GM21737 (cell line): ENCODE measurements around the gene TMEM116.

Experiments used
- ATAC-seq: cut with Tn5 transposase; IDR thresholded peaks from one replicate; pipeline ENCODE4 v1.9.1; 2021; ENCODE audit warnings: mild to moderate bottlenecking, moderate library complexity; ENCODE audit not compliant: unreplicated experiment

Gene TMEM116

GRCh38 chr12:111905502-111905901 lies 107.5 kb downstream of the TMEM116 start:
- no peak for ATAC-seq

DNA sequence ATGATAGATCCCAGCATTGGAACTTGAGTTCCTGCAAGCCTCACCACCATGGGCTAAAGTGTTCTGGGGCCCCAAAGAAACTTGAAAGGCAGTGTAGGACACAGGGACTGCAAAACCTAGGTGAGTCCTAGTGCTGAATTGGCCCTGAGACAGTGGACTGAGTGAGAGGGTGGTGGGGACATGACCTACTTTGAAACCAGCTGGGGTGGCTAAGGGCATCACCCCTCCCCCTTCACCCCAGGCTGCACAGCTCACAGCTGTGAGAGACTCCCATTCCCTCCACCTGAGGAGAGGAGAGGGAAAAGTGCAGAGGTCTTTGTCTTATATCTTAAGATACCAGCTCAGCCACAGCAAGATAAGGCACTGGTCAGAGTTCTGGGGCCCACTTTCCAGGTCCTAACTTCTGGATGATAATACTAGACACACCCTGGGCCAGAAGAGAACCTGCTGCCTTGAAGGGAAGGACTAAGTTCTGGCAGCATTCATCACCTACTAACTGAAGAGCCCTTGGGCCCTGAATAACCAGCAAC lies 108.5 kb downstream of the TMEM116 start:
- no peak for ATAC-seq

- ATAC-seq = no peak
Observed at GRCh38 chr12:111901182-111901581, 111.8 kb downstream of the TMEM116 start.

DNA sequence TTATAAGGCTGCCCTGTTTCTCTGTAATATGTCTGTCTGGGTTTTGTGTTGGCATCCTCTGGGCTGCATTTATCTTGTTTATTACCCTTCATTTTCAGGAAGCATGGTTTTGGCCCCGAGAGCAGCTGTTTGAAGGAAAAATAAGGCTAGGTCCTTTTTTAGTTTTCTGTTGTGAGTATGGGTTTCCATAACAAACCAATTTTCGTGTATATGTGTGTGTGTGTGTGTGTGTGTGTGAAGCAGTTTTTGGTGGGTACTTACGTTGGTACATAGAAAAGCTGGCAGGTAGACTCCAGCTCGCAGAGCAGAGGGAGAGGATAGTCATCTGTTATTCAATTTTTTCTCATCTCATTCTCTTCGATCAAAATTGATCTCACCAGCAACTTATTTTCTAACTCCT lies 118.4 kb downstream of the TMEM116 start:
- ATAC-seq = no peak

- no peak for ATAC-seq
Observed at GRCh38 chr12:111893287-111893686, 119.7 kb downstream of the TMEM116 start.

- ATAC-seq = no peak
Observed at GRCh38 chr12:111887926-111888745, 124.8 kb downstream of the TMEM116 start.

- no peak for ATAC-seq
Observed at GRCh38 chr12:111886662-111887545, 126.1 kb downstream of the TMEM116 start.

DNA sequence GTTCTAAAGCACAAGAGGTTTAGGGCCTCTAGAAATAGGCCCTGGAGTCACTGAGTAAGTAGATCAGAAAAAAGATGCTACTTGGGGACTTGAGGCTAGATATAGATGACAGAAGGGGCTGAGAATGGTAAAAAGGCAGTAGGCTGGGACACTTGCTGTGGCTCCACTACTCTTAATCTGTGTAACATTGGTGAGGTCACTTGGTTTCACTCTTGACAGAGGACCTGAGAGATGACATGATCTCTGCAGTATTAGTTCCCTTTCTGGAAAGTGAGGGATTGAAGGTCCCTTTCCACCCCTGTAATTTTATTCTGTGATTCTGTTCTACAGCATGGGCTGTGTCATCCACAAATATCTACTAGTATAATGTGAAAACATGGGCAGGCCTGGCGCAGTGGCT lies 131.2 kb downstream of the TMEM116 start:
- ATAC-seq = no peak
